H1 (cell line): Measurements from ENCODE around the gene SLCO2A1. TPM values are rescaled to one million over a fixed set of nuclear protein-coding genes. Genes with fewer than 3 reads are reported as not detected.

Experiments
- SAP30 ChIP-seq: fragments of 300-600 bp; sonication (generic); IDR thresholded peaks from 2 replicates; pipeline ENCODE4 v1.7.1; 2012; ENCODE audit warnings: low read length, moderate library complexity, mild to moderate bottlenecking, inconsistent platforms; ENCODE audit not compliant: insufficient read depth, insufficient replicate concordance
- SP4 ChIP-seq: IDR thresholded peaks from 2 replicates; pipeline ENCODE4 v1.6.1; 2012; ENCODE audit warnings: low read length, inconsistent platforms
- polyA plus RNA-seq, 7 experiments: library from polyadenylated mRNA; depleted of rRNA in 3 of 7; stranded (reverse) in 5 of 7; unstranded in 2 of 7; fragments of >200 nt in 5 of 7; fragments of 200-250 nt in 2 of 7; gene quantifications; 1 replicate in 5 of 7; 2 replicates in 1 of 7; 4 replicates in 1 of 7; pipeline versions ENCODE4 v1.2.1 to v1.2.3, GENCODE V29; 2011 to 2013; ENCODE audit warnings: missing spikeins in 2 of 7, mixed read lengths in 2 of 7
- total RNA-seq: library from RNA; stranded (reverse); fragmentation: NEBNext Ultra II Directional; extraction: Animal tissue kit (Norgen Biotek cat#: 25700); gene quantifications from 2 replicates; pipeline ENCODE4 v1.2.1, GENCODE V29; 2021

Gene SLCO2A1
- total and polyA plus RNA-seq, 2 of the 8 experiments (the other 6 are each of a cell fraction or from before 2014, with no cell fraction given) = 1.1 to 2.3 TPM

GRCh38 chr3:134066158-134066541 lies 36.4 kb upstream of the SLCO2A1 start (continued):
- TF ChIP-seq SAP30 (no peak), SP4 (no peak)
